RWPE1 (cell line): ENCODE results near the gene SLC9A6.

Source experiments
- CTCF ChIA-PET: fragments of 350-600 bp; sonication (Branson Sonifier 250); formaldehyde crosslinking; extraction: SDS; loops from one replicate; lab custom pipeline; 2021; lab: Yijun Ruan, JAX
- POLR2A ChIA-PET: fragments of 400-600 bp; formaldehyde crosslinking; extraction: SDS; loops from one replicate; lab custom pipeline; 2020; ENCODE audit warnings: antibody characterized with exemption; ENCODE audit not compliant: low non-redundant PET; lab: Yijun Ruan, JAX
- DNase-seq: peaks from one replicate; pipeline ENCODE4 v3.0.0; 2012; ENCODE audit warnings: low spot score
- H3K27ac ChIP-seq: fragments of 450-650 bp; 2 replicates; pipeline ENCODE4 v1.5.1; 2017
- CTCF ChIP-seq: fragments of 450-650 bp; conservative IDR thresholded peaks from 2 replicates; pipeline ENCODE4 v1.5.1; 2017; ENCODE audit warnings: low read depth, mild to moderate bottlenecking

SLC9A6 gene

GRCh38 chrX:136032370-136032769 is 47.1 kb downstream of the SLC9A6 start:
- CTCF ChIA-PET = no interaction called here
- POLR2A ChIA-PET = no interaction called here
- H3K27ac ChIP-seq = no peak overlapping the region
- no peak for DNase-seq
- no peak for TF ChIP-seq CTCF

- DNase-seq = no peak
- ChIA-PET CTCF (no interaction called here), POLR2A (no interaction called here)
- TF ChIP-seq CTCF = no peak
- no peak overlapping the region for H3K27ac ChIP-seq
These were observed 49.4 kb downstream of the SLC9A6 start for GRCh38 chrX:136034668-136035067.

- TF ChIP-seq CTCF = no peak
- H3K27ac ChIP-seq = no peak overlapping the region
- POLR2A ChIA-PET = no interaction called here
- CTCF ChIA-PET = no interaction called here
- DNase-seq = no peak
These were observed 50.4 kb downstream of the SLC9A6 start for GRCh38 chrX:136035663-136036062.

GRCh38 chrX:136039485-136039884 is 54.2 kb downstream of the SLC9A6 start:
- POLR2A ChIA-PET = no interaction called here
- no peak for TF ChIP-seq CTCF
- DNase-seq = no peak
- CTCF ChIA-PET = no interaction called here
- no peak overlapping the region for H3K27ac ChIP-seq

GRCh38 chrX:136039968-136040367 is 54.7 kb downstream of the SLC9A6 start:
- ChIA-PET POLR2A (no interaction called here), CTCF (interaction anchor here (1.4 kb wide), 1 partner anchor 12 kb away, joined by 4 read pairs; no protein-coding TSS in a partner anchor)
- TF ChIP-seq CTCF = no peak
- no peak for DNase-seq
- H3K27ac ChIP-seq = no peak overlapping the region

- DNase-seq = no peak
- no peak for TF ChIP-seq CTCF
- ChIA-PET POLR2A (no interaction called here), CTCF (interaction anchor here (0.5 to 1.4 kb wide), 4 partner anchors 13 to 1538 kb away, joined by 3 to 4 read pairs (median 3); no protein-coding TSS in a partner anchor)
- H3K27ac ChIP-seq = peak overlapping the region; percentile 57
These were observed 56.1 kb downstream of the SLC9A6 start for GRCh38 chrX:136041254-136041812.
